OCI-LY1 (cell line): ENCODE data around the gene CLEC20A.

Source experiments
- CTCF ChIP-seq: fragments of 200-600 bp; sonication (generic), shearing (Covaris generic); IDR thresholded peaks from 2 replicates; pipeline ENCODE4 v1.5.1; 2017; ENCODE audit warnings: mild to moderate bottlenecking, antibody characterized with exemption, low read length, moderate library complexity, mixed read lengths
- EZH2 ChIP-seq: fragments of 200-600 bp; sonication (generic), shearing (Covaris generic); IDR thresholded peaks from 2 replicates; pipeline ENCODE4 v1.8.0; 2017; ENCODE audit warnings: borderline replicate concordance, mixed run types, mild to moderate bottlenecking, antibody characterized with exemption, low read length, moderate library complexity, mixed read lengths

- TF ChIP-seq EZH2 (no peak), CTCF (no peak)
Measured at GRCh38 chr1:178461104-178461503, 35.7 kb downstream of the CLEC20A start.
